Measurements from ENCODE around the gene C15orf39.
"Not testable (repeated sequence)": the region's sequence is repeated elsewhere in the genome, so short reads cannot be mapped to it uniquely, and the experiment has no call there.

The C15orf39 gene

GRCh38 chr15:75161917-75162414, 39.7 kb upstream of the C15orf39 start:
- FAIRE-seq (no peak), DNase-seq (ENCODE audit: insufficient read length) (no peak)
- no peak for TF ChIP-seq POLR2A (IDR thresholded peaks at IDR 0.05; ENCODE audit: low read depth, low read length)
- TF ChIP-seq TAF1 (IDR thresholded peaks at IDR 0.05; ENCODE audit: borderline replicate concordance, low read depth, low read length) = no peak
- TF ChIP-seq POLR2AphosphoS5 (IDR thresholded peaks at IDR 0.05; ENCODE audit: low read depth, low read length) = no peak

GRCh38 chr15:75163150-75163564, 38.5 kb upstream of the C15orf39 start:
- DNase-seq (ENCODE audit: insufficient read length) = no peak
- FAIRE-seq = no peak
- no peak for TF ChIP-seq TAF1 (IDR thresholded peaks at IDR 0.05; ENCODE audit: borderline replicate concordance, low read depth, low read length)
- TF ChIP-seq POLR2A (IDR thresholded peaks at IDR 0.05; ENCODE audit: low read depth, low read length) = no peak

GRCh38 chr15:75164625-75165350, 36.9 kb upstream of the C15orf39 start:
- DNase-seq (ENCODE audit: insufficient read length) = no peak
- FAIRE-seq = no peak
- TF ChIP-seq POLR2AphosphoS5 (IDR thresholded peaks at IDR 0.05; ENCODE audit: low read depth, low read length) = no peak

DNA sequence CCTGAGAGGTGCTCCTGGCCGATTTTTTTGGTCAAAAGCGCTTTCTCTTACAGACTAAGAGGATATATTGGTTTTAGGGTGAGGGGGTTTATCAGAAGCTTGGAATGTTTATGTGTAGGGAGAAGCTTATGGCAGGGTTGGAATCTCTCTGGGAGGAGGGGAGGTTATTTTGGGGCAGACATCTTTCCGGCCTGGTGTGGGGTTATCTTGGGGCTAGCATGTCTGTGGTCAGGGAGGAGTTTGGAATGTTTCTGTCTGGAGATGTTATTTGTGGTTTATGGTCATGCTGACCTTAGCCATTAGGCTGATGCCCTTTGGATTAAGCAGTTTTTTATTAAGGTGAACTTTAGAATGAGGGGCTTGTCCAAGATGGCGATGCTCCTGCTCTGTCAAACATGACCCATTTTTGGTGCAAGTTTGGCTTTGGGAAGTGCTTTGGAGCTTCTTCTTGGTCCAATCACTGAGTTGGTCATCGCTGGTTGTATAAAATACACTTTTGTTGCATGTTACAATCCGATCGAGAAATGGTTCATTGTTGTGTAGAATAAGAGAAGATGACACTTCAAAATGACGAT, 35.1 kb upstream of the C15orf39 start:
- DNase-seq (ENCODE audit: insufficient read length); FAIRE-seq: not testable (repeated sequence)

DNA sequence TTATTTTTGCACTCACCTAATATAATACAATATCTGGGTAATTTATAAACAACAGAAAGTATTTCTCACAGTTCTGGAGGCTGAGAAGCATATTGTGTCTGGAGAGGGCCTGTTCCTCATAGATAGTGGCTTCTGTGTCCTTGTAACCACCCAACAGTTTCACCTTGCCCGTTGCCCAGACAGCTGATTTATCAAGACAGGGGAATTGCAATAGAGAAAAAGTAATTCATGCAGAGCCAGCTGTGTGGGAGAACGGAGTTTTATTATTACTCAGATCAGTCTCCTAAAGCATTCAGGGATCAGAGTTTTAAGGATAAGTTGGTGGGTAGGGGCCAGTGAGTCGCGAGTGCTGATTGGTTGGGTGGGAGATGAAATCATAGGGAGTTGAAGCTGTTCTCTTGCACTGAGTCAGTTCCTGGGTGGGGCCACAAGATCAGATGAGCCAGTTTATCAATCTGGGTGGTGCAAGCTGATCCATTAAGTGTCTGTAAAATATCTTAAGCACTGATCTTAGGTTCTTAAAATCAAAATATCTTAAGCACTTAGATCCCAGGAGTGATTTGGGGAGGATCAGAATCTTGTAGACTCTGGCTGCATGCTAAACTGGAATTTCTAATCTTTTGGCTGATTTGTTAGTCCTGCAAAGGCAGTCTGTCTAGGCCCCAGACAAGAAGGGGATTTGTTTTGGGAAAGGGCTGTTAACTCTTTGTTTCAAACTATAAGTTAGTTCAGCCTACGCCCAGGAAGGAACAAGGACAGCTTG, 33.9 kb upstream of the C15orf39 start:
- FAIRE-seq (no peak), DNase-seq (ENCODE audit: insufficient read length) (no peak)
- TF ChIP-seq POLR2AphosphoS5 (IDR thresholded peaks at IDR 0.05; ENCODE audit: low read depth, low read length) (no peak), TAF1 (IDR thresholded peaks at IDR 0.05; ENCODE audit: borderline replicate concordance, low read depth, low read length) (no peak), POLR2A (IDR thresholded peaks at IDR 0.05; ENCODE audit: low read depth, low read length) (no peak)

GRCh38 chr15:75168374-75168773, 33.3 kb upstream of the C15orf39 start:
- DNase-seq (ENCODE audit: insufficient read length) (no peak), FAIRE-seq (no peak)
- TF ChIP-seq POLR2A (IDR thresholded peaks at IDR 0.05; ENCODE audit: low read depth, low read length) (no peak), POLR2AphosphoS5 (IDR thresholded peaks at IDR 0.05; ENCODE audit: low read depth, low read length) (no peak), TAF1 (IDR thresholded peaks at IDR 0.05; ENCODE audit: borderline replicate concordance, low read depth, low read length) (no peak)

GRCh38 chr15:75170203-75170602, 31.5 kb upstream of the C15orf39 start:
- FAIRE-seq = no peak
- no peak for DNase-seq (ENCODE audit: insufficient read length)
- no peak for TF ChIP-seq POLR2AphosphoS5 (IDR thresholded peaks at IDR 0.05; ENCODE audit: low read depth, low read length)
- no peak for TF ChIP-seq TAF1 (IDR thresholded peaks at IDR 0.05; ENCODE audit: borderline replicate concordance, low read depth, low read length)
- no peak for TF ChIP-seq POLR2A (IDR thresholded peaks at IDR 0.05; ENCODE audit: low read depth, low read length)

DNA sequence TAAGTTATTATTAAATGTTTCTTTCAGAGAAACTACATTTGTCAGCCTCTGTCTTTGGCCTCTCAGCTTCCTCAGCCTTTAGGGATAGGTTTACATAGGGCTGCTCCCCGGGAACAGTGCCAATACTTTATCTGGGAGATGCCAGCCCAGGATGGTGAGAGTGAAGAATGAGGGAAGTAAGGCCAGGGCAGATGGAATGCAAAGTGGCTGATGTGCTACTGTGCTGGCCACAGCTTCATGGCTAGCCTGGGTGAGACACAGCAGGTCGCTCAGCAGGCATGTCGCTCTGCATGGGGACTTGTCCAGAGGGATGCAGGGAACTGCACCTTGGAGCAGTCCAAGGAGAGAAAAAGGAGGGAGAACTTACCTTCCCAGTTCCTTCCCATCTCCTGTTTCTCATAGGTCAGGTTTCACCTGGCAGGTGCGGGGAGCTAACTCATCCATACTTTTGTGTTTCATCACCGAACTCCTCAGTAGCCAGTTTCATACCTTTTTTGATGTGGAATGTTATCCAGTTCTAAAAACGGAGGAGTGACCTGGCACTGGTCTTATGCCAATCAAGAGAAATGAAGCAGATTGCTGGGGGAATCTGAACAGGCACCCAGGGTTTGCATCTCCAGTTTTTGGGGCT, 30.9 kb upstream of the C15orf39 start:
- DNase-seq (ENCODE audit: insufficient read length) (no peak), FAIRE-seq (no peak)
- TF ChIP-seq TAF1 (IDR thresholded peaks at IDR 0.05; ENCODE audit: borderline replicate concordance, low read depth, low read length) (no peak), POLR2AphosphoS5 (IDR thresholded peaks at IDR 0.05; ENCODE audit: low read depth, low read length) (no peak), POLR2A (IDR thresholded peaks at IDR 0.05; ENCODE audit: low read depth, low read length) (no peak)

DNA sequence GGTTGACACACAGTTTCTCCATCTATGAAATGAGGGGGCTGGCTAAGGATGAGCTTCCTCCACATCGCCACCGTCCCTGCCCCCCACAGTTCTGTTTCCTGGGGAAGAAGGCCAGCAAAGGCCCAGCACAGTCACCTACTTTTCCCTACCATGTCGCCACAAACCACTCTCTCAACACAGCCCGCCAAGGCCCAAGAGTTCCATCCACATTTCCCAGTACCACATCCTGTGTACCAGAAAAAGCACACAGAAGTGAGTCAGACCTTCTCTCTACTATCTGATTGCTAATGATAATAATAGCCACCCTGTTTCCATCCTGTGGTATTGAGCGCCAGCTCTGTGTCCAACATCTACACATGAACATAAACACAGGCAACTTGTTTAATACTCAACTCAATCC, 30.3 kb upstream of the C15orf39 start:
- TF ChIP-seq TAF1 (IDR thresholded peaks at IDR 0.05; ENCODE audit: borderline replicate concordance, low read depth, low read length) = no peak
- TF ChIP-seq POLR2AphosphoS5 (IDR thresholded peaks at IDR 0.05; ENCODE audit: low read depth, low read length) = no peak
- no peak for TF ChIP-seq POLR2A (IDR thresholded peaks at IDR 0.05; ENCODE audit: low read depth, low read length)
- no peak for DNase-seq (ENCODE audit: insufficient read length)

GRCh38 chr15:75172284-75172820, 29.3 kb upstream of the C15orf39 start:
- no peak for FAIRE-seq
- TF ChIP-seq TAF1 (IDR thresholded peaks at IDR 0.05; ENCODE audit: borderline replicate concordance, low read depth, low read length) (no peak), POLR2AphosphoS5 (IDR thresholded peaks at IDR 0.05; ENCODE audit: low read depth, low read length) (no peak), POLR2A (IDR thresholded peaks at IDR 0.05; ENCODE audit: low read depth, low read length) (no peak)
- DNase-seq (ENCODE audit: insufficient read length) = no peak

More for the DNA sequence above, 30.3 kb upstream of the C15orf39 start:
- peak; percentile 48 for FAIRE-seq

DNA sequence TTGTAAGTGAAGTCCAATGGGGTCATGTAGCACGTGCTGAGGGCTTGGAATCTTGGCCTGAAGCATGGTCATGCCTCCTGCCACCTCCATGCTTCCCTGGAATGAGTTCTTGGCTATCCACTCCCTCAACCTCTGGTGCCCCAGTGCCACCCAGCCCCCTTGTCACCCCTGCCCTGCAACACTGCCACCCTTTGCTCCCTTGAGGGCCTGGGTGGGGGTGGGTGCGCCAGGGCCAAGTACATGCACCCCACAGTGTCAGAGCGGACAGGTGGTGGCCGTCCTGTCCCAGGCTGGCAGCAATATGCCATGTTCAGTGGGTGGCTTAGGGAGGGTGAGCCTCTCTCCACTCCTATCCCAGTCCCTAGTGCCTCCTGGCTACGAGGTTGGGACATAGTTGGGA, 27.6 kb upstream of the C15orf39 start:
- TF ChIP-seq POLR2AphosphoS5 (IDR thresholded peaks at IDR 0.05; ENCODE audit: low read depth, low read length) (no peak), TAF1 (IDR thresholded peaks at IDR 0.05; ENCODE audit: borderline replicate concordance, low read depth, low read length) (no peak), POLR2A (IDR thresholded peaks at IDR 0.05; ENCODE audit: low read depth, low read length) (no peak)
- FAIRE-seq = no peak
- DNase-seq (ENCODE audit: insufficient read length) = no peak
